H9 (cell line): ENCODE data around the gene ADCY5. TPM values are rescaled to one million over a fixed set of nuclear protein-coding genes. Genes with fewer than 3 reads are reported as not detected.
A peak's percentile ranks its signal among the peaks of the same experiment; 100 is the strongest.

Source experiments
- DNase-seq: peaks from one replicate; pipeline ENCODE4 v3.0.0-alpha.2; 2017
- H2AFZ ChIP-seq: one replicate; pipeline ENCODE4 v1.6.1; 2013; ENCODE audit warnings: mild to moderate bottlenecking, low read length, control low read depth, moderate library complexity
- H2AK5ac ChIP-seq: 2 replicates; pipeline ENCODE4 v1.6.1; 2013; ENCODE audit warnings: low read length, control low read depth, mixed read lengths; ENCODE audit not compliant: insufficient read length
- H2BK120ac ChIP-seq: one replicate; pipeline ENCODE4 v1.6.1; 2013; ENCODE audit warnings: low read depth, mild to moderate bottlenecking, low read length, control low read depth, inconsistent platforms; ENCODE audit not compliant: poor library complexity, severe bottlenecking
- H2BK12ac ChIP-seq: 2 replicates; pipeline ENCODE4 v1.6.1; 2013; ENCODE audit warnings: low read length, control low read depth, mixed read lengths, low read depth; ENCODE audit not compliant: insufficient read length
- H2BK15ac ChIP-seq: 2 replicates; pipeline ENCODE4 v1.6.1; 2013; ENCODE audit warnings: low read depth, low read length, control low read depth
- H2BK20ac ChIP-seq: one replicate; pipeline ENCODE4 v1.6.1; 2013; ENCODE audit warnings: low read depth, mild to moderate bottlenecking, low read length, control low read depth, inconsistent platforms; ENCODE audit not compliant: poor library complexity, severe bottlenecking
- H2BK5ac ChIP-seq: 2 replicates; pipeline ENCODE4 v1.6.1; 2013; ENCODE audit warnings: low read length, control low read depth, mixed read lengths; ENCODE audit not compliant: insufficient read length
- H3K14ac ChIP-seq: 2 replicates; pipeline ENCODE4 v1.6.1; 2013; ENCODE audit warnings: low read length, control low read depth; ENCODE audit not compliant: insufficient read depth
- H3K18ac ChIP-seq: 2 replicates; pipeline ENCODE4 v1.6.1; 2013; ENCODE audit warnings: low read depth, mild to moderate bottlenecking, mixed read lengths, low read length, control low read depth; ENCODE audit not compliant: insufficient read length
- H3K23ac ChIP-seq: 2 replicates; pipeline ENCODE4 v1.6.1; 2013; ENCODE audit warnings: low read length, control low read depth, mixed read lengths, low read depth; ENCODE audit not compliant: insufficient read length
- H3K23me2 ChIP-seq: 2 replicates; pipeline ENCODE4 v1.6.1; 2013; ENCODE audit warnings: low read depth, mild to moderate bottlenecking, mixed read lengths, low read length, control low read depth; ENCODE audit not compliant: insufficient read length, poor library complexity, severe bottlenecking
- H3K27ac ChIP-seq: 2 replicates; pipeline ENCODE4 v1.5.1; 2013; ENCODE audit warnings: low read length, control low read depth, mixed read lengths, low read depth; ENCODE audit not compliant: insufficient read length
- H3K27me3 ChIP-seq: 2 replicates; pipeline ENCODE4 v1.6.1; 2013; ENCODE audit warnings: low read length, control low read depth, inconsistent platforms; ENCODE audit not compliant: insufficient read depth
- H3K4ac ChIP-seq: 2 replicates; pipeline ENCODE4 v1.6.1; 2013; ENCODE audit warnings: low read depth, mild to moderate bottlenecking, control low read depth, inconsistent platforms, low read length, moderate library complexity
- H3K4me1 ChIP-seq: 2 replicates; pipeline ENCODE4 v1.6.1; 2013; ENCODE audit warnings: low read length, control low read depth, inconsistent platforms; ENCODE audit not compliant: insufficient read depth
- H3K4me2 ChIP-seq: 2 replicates; pipeline ENCODE4 v1.6.1; 2013; ENCODE audit warnings: low read length, control low read depth, mixed read lengths; ENCODE audit not compliant: insufficient read length, insufficient read depth
- H3K56ac ChIP-seq: 2 replicates; pipeline ENCODE4 v1.6.1; 2013; ENCODE audit warnings: low read depth, mild to moderate bottlenecking, mixed read lengths, low read length, control low read depth; ENCODE audit not compliant: insufficient read length
- H3K79me1 ChIP-seq: 2 replicates; pipeline ENCODE4 v1.6.1; 2013; ENCODE audit warnings: low read depth, mild to moderate bottlenecking, moderate library complexity, low read length, control low read depth, inconsistent platforms; ENCODE audit not compliant: insufficient read depth, poor library complexity, severe bottlenecking
- H3K79me2 ChIP-seq: 2 replicates; pipeline ENCODE4 v1.6.1; 2013; ENCODE audit warnings: low read length, control low read depth, inconsistent platforms; ENCODE audit not compliant: insufficient read depth
- H3K9ac ChIP-seq: 2 replicates; pipeline ENCODE4 v1.6.1; 2013; ENCODE audit warnings: low read length, control low read depth, mixed read lengths; ENCODE audit not compliant: insufficient read length; ENCODE audit errors: extremely low read depth
- H3K9me3 ChIP-seq: one replicate; pipeline ENCODE4 v1.6.1; 2013; ENCODE audit warnings: low read depth, low read length, inconsistent platforms; ENCODE audit not compliant: control insufficient read depth
- H3T11ph ChIP-seq: one replicate; pipeline ENCODE4 v1.6.1; 2013; ENCODE audit warnings: mild to moderate bottlenecking, low read length, control low read depth, inconsistent platforms
- H4K20me1 ChIP-seq: one replicate; pipeline ENCODE4 v1.6.1; 2013; ENCODE audit not compliant: control insufficient read depth, insufficient read length, insufficient read depth
- H4K5ac ChIP-seq: 2 replicates; pipeline ENCODE4 v1.6.1; 2013; ENCODE audit warnings: low read depth, mild to moderate bottlenecking, mixed read lengths, low read length, control low read depth; ENCODE audit not compliant: insufficient read length
- H4K8ac ChIP-seq: replicated peaks from 2 replicates; pipeline ENCODE4 v1.6.1; 2013; ENCODE audit warnings: low read length, control low read depth, mixed read lengths, low read depth; ENCODE audit not compliant: insufficient read length
- H4K91ac ChIP-seq: 2 replicates; pipeline ENCODE4 v1.6.1; 2013; ENCODE audit warnings: low read depth, mild to moderate bottlenecking, moderate library complexity, mixed read lengths, low read length, control low read depth; ENCODE audit not compliant: insufficient read length
- H3K27ac Mint-ChIP-seq, 3 experiments: 2 replicates in 2 of 3; 3 replicates in 1 of 3; pipeline ENCODE4 v1.8.0; 2020 to 2021; ENCODE audit warnings: mixed read lengths in 3 of 3, mild to moderate bottlenecking in 1 of 3, moderate library complexity in 1 of 3
- H3K27me3 Mint-ChIP-seq: 2 replicates; pipeline ENCODE4 v1.8.0; 2021; ENCODE audit warnings: low read depth, mild to moderate bottlenecking, moderate library complexity, mixed read lengths
- H3K36me3 Mint-ChIP-seq, 3 experiments: 2 replicates in 2 of 3; 3 replicates in 1 of 3; pipeline ENCODE4 v1.8.0; 2020 to 2021; ENCODE audit warnings: low read depth in 3 of 3, mixed read lengths in 3 of 3; ENCODE audit not compliant: insufficient read depth in 1 of 3
- H3K4me1 Mint-ChIP-seq, 2 experiments: 2 replicates each; pipeline ENCODE4 v1.8.0; 2020; ENCODE audit warnings: mixed read lengths in 2 of 2
- H3K4me3 Mint-ChIP-seq, 2 experiments: 2 replicates in 1 of 2; 3 replicates in 1 of 2; pipeline ENCODE4 v1.8.0; 2020 to 2021; ENCODE audit warnings: mild to moderate bottlenecking in 2 of 2, mixed read lengths in 2 of 2, moderate library complexity in 1 of 2
- H3K9me3 Mint-ChIP-seq, 2 experiments: 2 replicates in 1 of 2; 3 replicates in 1 of 2; pipeline ENCODE4 v1.8.0; 2020; ENCODE audit warnings: mild to moderate bottlenecking in 2 of 2, mixed read lengths in 2 of 2, moderate library complexity in 1 of 2
- WGBS: extraction: QIAGEN DNeasy Blood & Tissue Kit; methylation state at CpG from one replicate; pipeline ENCODE4 v1.1.7; 2013; ENCODE audit warnings: missing lambda C conversion rate, low lambda C conversion rate, mixed read lengths; ENCODE audit not compliant: insufficient read length; ENCODE audit errors: extremely low coverage; 5-methylcytosine and 5-hydroxymethylcytosine counted together
- total RNA-seq: library from RNA; stranded (reverse); gene quantifications from 2 replicates; pipeline ENCODE4 v1.2.1, GENCODE V29; 2021
- TF ChIP-seq, protein P1 (sequence below): fragments of 200-600 bp; sonication (generic); conservative IDR thresholded peaks from 3 replicates; pipeline ENCODE4 v1.8.0; 2021; ENCODE audit warnings: antibody characterized with exemption, mild to moderate bottlenecking

ADCY5 gene
- total RNA-seq, 1 experiment from 2014 or later, result 5.0 TPM

DNA sequence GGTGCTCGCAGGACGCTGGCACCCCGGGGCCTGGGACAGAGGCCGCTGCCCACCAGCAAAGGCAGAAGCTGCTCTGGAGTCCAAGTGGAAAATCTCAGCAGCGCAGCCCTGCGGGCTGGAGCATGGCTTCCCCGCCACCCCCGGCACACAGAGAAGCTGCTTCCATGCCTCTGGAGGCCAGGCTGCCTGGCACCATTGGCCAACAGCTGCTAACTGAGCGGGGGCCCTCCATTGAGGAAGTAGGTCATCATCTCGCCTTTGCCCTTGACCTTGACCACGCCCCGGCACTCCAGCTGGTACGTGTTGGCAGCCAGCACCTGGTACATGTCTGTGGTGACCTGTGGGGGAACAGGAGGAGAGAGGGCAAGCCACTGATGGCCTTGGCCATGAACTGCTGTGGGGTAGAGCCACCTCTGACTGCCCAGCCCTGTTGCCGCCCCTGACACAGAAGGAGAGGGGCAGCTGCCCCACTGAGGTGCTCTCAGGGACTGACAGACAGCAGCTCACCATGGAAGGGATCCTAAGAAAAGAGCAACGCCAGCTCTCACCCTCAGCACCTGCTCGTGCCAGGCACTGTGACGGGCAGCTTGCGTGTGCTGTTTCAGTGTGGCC lies 164.4 kb downstream of the ADCY5 start:
- no peak overlapping the region for H3K56ac ChIP-seq
- H3K27me3 ChIP-seq, result no peaks in the 10 kb centered on the region
- Mint-ChIP-seq H3K4me3 (no peak overlapping the region), H3K27me3 (no peaks in the 10 kb centered on the region), H3K9me3 (no peaks in the 10 kb centered on the region), H3K4me1 (peaks cover 0 to under 1% of the 10 kb centered on the region in 2 experiments; a peak in 2 of 4 replicates), H3K27ac (no peak overlapping the region), H3K36me3 (peaks cover 0 to 10% (median 8%) of the 10 kb centered on the region in 3 experiments; a peak in 3 of 7 replicates)
- H2BK20ac ChIP-seq, result no peak overlapping the region
- no peak overlapping the region for H3T11ph ChIP-seq
- no peak overlapping the region for H3K27ac ChIP-seq
- no peaks in the 10 kb centered on the region for H4K20me1 ChIP-seq
- H3K79me1 ChIP-seq, result no peaks in the 10 kb centered on the region
- no peak overlapping the region for H3K18ac ChIP-seq
- H3K4me1 ChIP-seq, result no peaks in the 10 kb centered on the region
- TF ChIP-seq, protein P1, sequence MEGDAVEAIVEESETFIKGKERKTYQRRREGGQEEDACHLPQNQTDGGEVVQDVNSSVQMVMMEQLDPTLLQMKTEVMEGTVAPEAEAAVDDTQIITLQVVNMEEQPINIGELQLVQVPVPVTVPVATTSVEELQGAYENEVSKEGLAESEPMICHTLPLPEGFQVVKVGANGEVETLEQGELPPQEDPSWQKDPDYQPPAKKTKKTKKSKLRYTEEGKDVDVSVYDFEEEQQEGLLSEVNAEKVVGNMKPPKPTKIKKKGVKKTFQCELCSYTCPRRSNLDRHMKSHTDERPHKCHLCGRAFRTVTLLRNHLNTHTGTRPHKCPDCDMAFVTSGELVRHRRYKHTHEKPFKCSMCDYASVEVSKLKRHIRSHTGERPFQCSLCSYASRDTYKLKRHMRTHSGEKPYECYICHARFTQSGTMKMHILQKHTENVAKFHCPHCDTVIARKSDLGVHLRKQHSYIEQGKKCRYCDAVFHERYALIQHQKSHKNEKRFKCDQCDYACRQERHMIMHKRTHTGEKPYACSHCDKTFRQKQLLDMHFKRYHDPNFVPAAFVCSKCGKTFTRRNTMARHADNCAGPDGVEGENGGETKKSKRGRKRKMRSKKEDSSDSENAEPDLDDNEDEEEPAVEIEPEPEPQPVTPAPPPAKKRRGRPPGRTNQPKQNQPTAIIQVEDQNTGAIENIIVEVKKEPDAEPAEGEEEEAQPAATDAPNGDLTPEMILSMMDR, result no peak
- no peaks in the 10 kb centered on the region for H3K9me3 ChIP-seq
- no peak overlapping the region for H2AFZ ChIP-seq
- no CpG with 5 or more reads among the region's 18 CpGs for WGBS
- H3K23ac ChIP-seq, result no peak overlapping the region
- no peaks in the 10 kb centered on the region for H3K23me2 ChIP-seq
- H3K79me2 ChIP-seq, result no peaks in the 10 kb centered on the region
- no peak overlapping the region for H4K5ac ChIP-seq
- H2BK12ac ChIP-seq, result no peak overlapping the region
- H4K91ac ChIP-seq, result no peak overlapping the region
- no peak overlapping the region for H3K4ac ChIP-seq
- no peak overlapping the region for H2AK5ac ChIP-seq
- H2BK120ac ChIP-seq, result no peak overlapping the region
- H3K14ac ChIP-seq, result no peak overlapping the region
- no peak overlapping the region for H2BK5ac ChIP-seq
- no peak overlapping the region for H4K8ac ChIP-seq
- no peak overlapping the region for H3K4me2 ChIP-seq
- peak; percentile 22 for DNase-seq
- H2BK15ac ChIP-seq, result no peak overlapping the region
- H3K9ac ChIP-seq, result no peak overlapping the region
